Dendritic cell treated with granulocyte-macrophage colony-stimulating factor and Interleukin-4, amounts not matched to agents 40 ng/mL and 50 ng/mL, for 4 days (primary cell): ENCODE data around the gene SLC26A6.

ENCODE experiments used
- H3K27ac Mint-ChIP-seq: one replicate; pipeline ENCODE4 v1.8.0; 2022; ENCODE audit warnings: mild to moderate bottlenecking, mixed read lengths
- H3K27me3 Mint-ChIP-seq: one replicate; pipeline ENCODE4 v1.8.0; 2022; ENCODE audit warnings: mild to moderate bottlenecking, mixed read lengths
- H3K36me3 Mint-ChIP-seq: one replicate; pipeline ENCODE4 v1.8.0; 2022; ENCODE audit warnings: low read depth, mixed read lengths
- H3K4me1 Mint-ChIP-seq: one replicate; pipeline ENCODE4 v1.8.0; 2022; ENCODE audit warnings: low read depth, mixed read lengths
- H3K4me3 Mint-ChIP-seq: one replicate; pipeline ENCODE4 v1.8.0; 2022; ENCODE audit warnings: mild to moderate bottlenecking, moderate library complexity, mixed read lengths
- H3K9me3 Mint-ChIP-seq: one replicate; pipeline ENCODE4 v1.8.0; 2022; ENCODE audit warnings: mixed read lengths
- intact Hi-C: fragments of 100-400 bp; cut with micrococcal nuclease; formaldehyde crosslinking; loops from one replicate; pipeline ENCODE4 v1.15.0; 2022

SLC26A6 gene

GRCh38 chr3:48595075-48595525, 40.2 kb downstream of the SLC26A6 start, which contains the start of gene COL7A1:
COL7A1 (minus strand) TSS chr3:48595329; CDS start chr3:48595159, 170 bp downstream.
- Mint-ChIP-seq H3K27ac (peak within 1 kb of the TSS; percentile 6), H3K4me1 (peaks cover 34% of the 10 kb centered on the region), H3K27me3 (peaks cover 51% of the 10 kb centered on the region), H3K4me3 (peak within 1 kb of the TSS; percentile 33), H3K9me3 (no peaks in the 10 kb centered on the region), H3K36me3 (peaks cover 32% of the 10 kb centered on the region)
- intact Hi-C loops, result no loop called here

- H3K4me3 Mint-ChIP-seq, result peak overlapping the region; percentile 33
- H3K27me3 Mint-ChIP-seq, result peaks cover 57% of the 10 kb centered on the region
- intact Hi-C loops, result no loop called here
- H3K36me3 Mint-ChIP-seq, result peaks cover 26% of the 10 kb centered on the region
- peaks cover 30% of the 10 kb centered on the region for H3K4me1 Mint-ChIP-seq
- H3K9me3 Mint-ChIP-seq, result no peaks in the 10 kb centered on the region
- H3K27ac Mint-ChIP-seq, result no peak overlapping the region
Measured at GRCh38 chr3:48594417-48595049, 40.7 kb downstream of the SLC26A6 start.

GRCh38 chr3:48593337-48593736, 41.9 kb downstream of the SLC26A6 start:
- Mint-ChIP-seq H3K36me3 (peaks cover 14% of the 10 kb centered on the region), H3K4me3 (no peak overlapping the region), H3K9me3 (no peaks in the 10 kb centered on the region), H3K27ac (no peak overlapping the region), H3K4me1 (peaks cover 20% of the 10 kb centered on the region), H3K27me3 (peaks cover 65% of the 10 kb centered on the region)
- intact Hi-C loops, result no loop called here

- H3K27me3 Mint-ChIP-seq, result peaks cover 72% of the 10 kb centered on the region
- peaks cover 7% of the 10 kb centered on the region for H3K36me3 Mint-ChIP-seq
- intact Hi-C loops, result no loop called here
- H3K27ac Mint-ChIP-seq, result no peak overlapping the region
- H3K9me3 Mint-ChIP-seq, result no peaks in the 10 kb centered on the region
- H3K4me1 Mint-ChIP-seq, result peaks cover 20% of the 10 kb centered on the region
- H3K4me3 Mint-ChIP-seq, result no peak overlapping the region
Measured at GRCh38 chr3:48592519-48593087, 42.7 kb downstream of the SLC26A6 start.

- intact Hi-C loops, result no loop called here
- H3K36me3 Mint-ChIP-seq, result peaks cover under 1% of the 10 kb centered on the region
- H3K4me1 Mint-ChIP-seq, result peaks cover 20% of the 10 kb centered on the region
- H3K9me3 Mint-ChIP-seq, result no peaks in the 10 kb centered on the region
- no peak overlapping the region for H3K4me3 Mint-ChIP-seq
- no peak overlapping the region for H3K27ac Mint-ChIP-seq
- H3K27me3 Mint-ChIP-seq, result peaks cover 75% of the 10 kb centered on the region
Measured at GRCh38 chr3:48591886-48592518, 43.3 kb downstream of the SLC26A6 start.

GRCh38 chr3:48591436-48591835, 43.8 kb downstream of the SLC26A6 start:
- Mint-ChIP-seq H3K27me3 (peaks cover 75% of the 10 kb centered on the region), H3K9me3 (no peaks in the 10 kb centered on the region), H3K4me3 (no peak overlapping the region), H3K27ac (no peak overlapping the region), H3K4me1 (peaks cover 20% of the 10 kb centered on the region), H3K36me3 (no peaks in the 10 kb centered on the region)
- intact Hi-C loops, result no loop called here

GRCh38 chr3:48588230-48588629, 47.0 kb downstream of the SLC26A6 start:
- no peak overlapping the region for H3K4me3 Mint-ChIP-seq
- no peaks in the 10 kb centered on the region for H3K36me3 Mint-ChIP-seq
- no peaks in the 10 kb centered on the region for H3K9me3 Mint-ChIP-seq
- H3K27ac Mint-ChIP-seq, result no peak overlapping the region
- peaks cover 46% of the 10 kb centered on the region for H3K27me3 Mint-ChIP-seq
- no peaks in the 10 kb centered on the region for H3K4me1 Mint-ChIP-seq
- intact Hi-C loops, result no loop called here

GRCh38 chr3:48587686-48588085, 47.6 kb downstream of the SLC26A6 start:
- Mint-ChIP-seq H3K27ac (no peak overlapping the region), H3K27me3 (peaks cover 40% of the 10 kb centered on the region), H3K36me3 (no peaks in the 10 kb centered on the region), H3K9me3 (no peaks in the 10 kb centered on the region), H3K4me3 (no peak overlapping the region), H3K4me1 (no peaks in the 10 kb centered on the region)
- intact Hi-C loops, result no loop called here

GRCh38 chr3:48585411-48585810, 49.9 kb downstream of the SLC26A6 start:
- no peaks in the 10 kb centered on the region for H3K36me3 Mint-ChIP-seq
- H3K4me1 Mint-ChIP-seq, result no peaks in the 10 kb centered on the region
- H3K27me3 Mint-ChIP-seq, result peaks cover 30% of the 10 kb centered on the region
- no peak overlapping the region for H3K27ac Mint-ChIP-seq
- intact Hi-C loops, result no loop called here
- no peak overlapping the region for H3K4me3 Mint-ChIP-seq
- no peaks in the 10 kb centered on the region for H3K9me3 Mint-ChIP-seq

GRCh38 chr3:48584836-48585235, 50.4 kb downstream of the SLC26A6 start:
- intact Hi-C loops, result no loop called here
- Mint-ChIP-seq H3K9me3 (no peaks in the 10 kb centered on the region), H3K27ac (no peak overlapping the region), H3K4me3 (no peak overlapping the region), H3K4me1 (no peaks in the 10 kb centered on the region), H3K27me3 (peaks cover 25% of the 10 kb centered on the region), H3K36me3 (no peaks in the 10 kb centered on the region)

GRCh38 chr3:48581621-48582481, 53.4 kb downstream of the SLC26A6 start:
- H3K27ac Mint-ChIP-seq, result no peak overlapping the region
- intact Hi-C loops, result no loop called here
- no peaks in the 10 kb centered on the region for H3K36me3 Mint-ChIP-seq
- H3K4me3 Mint-ChIP-seq, result no peak overlapping the region
- H3K4me1 Mint-ChIP-seq, result no peaks in the 10 kb centered on the region
- H3K27me3 Mint-ChIP-seq, result peaks cover 7% of the 10 kb centered on the region
- H3K9me3 Mint-ChIP-seq, result no peaks in the 10 kb centered on the region

GRCh38 chr3:48576647-48577046, 58.6 kb downstream of the SLC26A6 start:
- no peaks in the 10 kb centered on the region for H3K36me3 Mint-ChIP-seq
- peaks cover 5% of the 10 kb centered on the region for H3K4me1 Mint-ChIP-seq
- H3K27me3 Mint-ChIP-seq, result peaks cover 8% of the 10 kb centered on the region
- H3K9me3 Mint-ChIP-seq, result no peaks in the 10 kb centered on the region
- H3K27ac Mint-ChIP-seq, result no peak overlapping the region
- no peak overlapping the region for H3K4me3 Mint-ChIP-seq
- intact Hi-C loops, result no loop called here
